GM12891 (cell line): ENCODE data around the gene RRAD.

ENCODE experiments used
- DNase-seq: peaks from one replicate; pipeline ENCODE4 v3.0.0; 2011; ENCODE audit warnings: low spot score; ENCODE audit not compliant: insufficient read length
- FAIRE-seq: peaks from 2 replicates; lab custom pipeline; 2011; peaks lifted over from hg19 to GRCh38; lab: Jason Lieb, UNC
- PAX5 ChIP-seq: IDR thresholded peaks from 2 replicates; pipeline ENCODE4 v1.6.1; 2011; ENCODE audit warnings: low read length, moderate library complexity, mild to moderate bottlenecking; ENCODE audit not compliant: insufficient read depth, severe bottlenecking
- POLR2A ChIP-seq: IDR thresholded peaks from 2 replicates; pipeline ENCODE4 v1.6.1; 2011; ENCODE audit warnings: low read depth, low read length, control low read depth
- POLR2AphosphoS5 ChIP-seq: IDR thresholded peaks from 2 replicates; pipeline ENCODE4 v1.6.1; 2011; ENCODE audit warnings: low read depth, low read length, control low read depth
- POU2F2 ChIP-seq: IDR thresholded peaks from 2 replicates; pipeline ENCODE4 v1.6.1; 2011; ENCODE audit warnings: low read depth, mild to moderate bottlenecking, control low read depth, low read length, moderate library complexity
- SPI1 ChIP-seq: IDR thresholded peaks from 2 replicates; pipeline ENCODE4 v1.6.1; 2011; ENCODE audit warnings: low read depth, low read length, control low read depth
- TAF1 ChIP-seq: IDR thresholded peaks from 2 replicates; pipeline ENCODE4 v1.6.1; 2011; ENCODE audit warnings: low read depth, low read length, control low read depth

Gene RRAD

GRCh38 chr16:66895999-66896398 lies 29.3 kb downstream of the RRAD start:
- FAIRE-seq (no peak), DNase-seq (peak; percentile 1)
- TF ChIP-seq POLR2AphosphoS5 = no peak

GRCh38 chr16:66895689-66895979 lies 29.7 kb downstream of the RRAD start:
- FAIRE-seq (peak; percentile 26), DNase-seq (no peak)
- TF ChIP-seq POLR2AphosphoS5 (no peak), POLR2A (no peak), TAF1 (no peak), POU2F2 (no peak), SPI1 (no peak), PAX5 (no peak)

GRCh38 chr16:66894948-66895688 lies 30.2 kb downstream of the RRAD start:
- peak; percentile 92 for FAIRE-seq
- peak; percentile 54 for DNase-seq

GRCh38 chr16:66894055-66894454 lies 31.3 kb downstream of the RRAD start:
- FAIRE-seq (no peak), DNase-seq (no peak)
- TF ChIP-seq TAF1 (no peak), POLR2A (no peak), PAX5 (no peak), SPI1 (no peak), POLR2AphosphoS5 (no peak), POU2F2 (no peak)

More at GRCh38 chr16:66894948-66895688, 30.2 kb downstream of the RRAD start:
- no peak for TF ChIP-seq TAF1
- TF ChIP-seq POLR2AphosphoS5 = no peak
- no peak for TF ChIP-seq SPI1
- 0 out of 2 replicates have a peak, but pooled peaks have one; percentile 15 for TF ChIP-seq POU2F2
- no peak for TF ChIP-seq PAX5

- TF ChIP-seq SPI1 (no peak), PAX5 (peak; percentile 66)
- no peak for FAIRE-seq
- DNase-seq = no peak
These were observed 33.5 kb downstream of the RRAD start for GRCh38 chr16:66891797-66892196.

- FAIRE-seq (no peak), DNase-seq (no peak)
- TF ChIP-seq POLR2AphosphoS5 = no peak
- TF ChIP-seq POU2F2 = no peak
- no peak for TF ChIP-seq TAF1
- no peak for TF ChIP-seq PAX5
- TF ChIP-seq SPI1 = no peak
- no peak for TF ChIP-seq POLR2A
These were observed 34.0 kb downstream of the RRAD start for GRCh38 chr16:66891360-66891759.

GRCh38 chr16:66890799-66891198 lies 34.5 kb downstream of the RRAD start:
- TF ChIP-seq TAF1 (no peak), SPI1 (no peak), POU2F2 (no peak), POLR2AphosphoS5 (no peak), POLR2A (no peak), PAX5 (no peak)
- no peak for FAIRE-seq
- no peak for DNase-seq

GRCh38 chr16:66889622-66890021 lies 35.7 kb downstream of the RRAD start:
- FAIRE-seq = no peak
- no peak for DNase-seq

GRCh38 chr16:66888647-66889615 lies 36.4 kb downstream of the RRAD start:
- TF ChIP-seq PAX5 (no peak), POU2F2 (no peak), POLR2A (no peak), SPI1 (no peak), POLR2AphosphoS5 (no peak), TAF1 (no peak)
- DNase-seq (no peak), FAIRE-seq (no peak)

More at GRCh38 chr16:66889622-66890021, 35.7 kb downstream of the RRAD start:
- TF ChIP-seq SPI1 (no peak), POLR2A (no peak), POU2F2 (no peak), TAF1 (no peak), PAX5 (no peak), POLR2AphosphoS5 (no peak)
